GM18868 (cell line): ENCODE measurements around the gene PRUNE2.
"Not testable (repeated sequence)": the region's sequence is repeated elsewhere in the genome, so short reads cannot be mapped to it uniquely, and the experiment has no call there.

Experiments
- ATAC-seq: cut with Tn5 transposase; IDR thresholded peaks from one replicate; pipeline ENCODE4 v1.9.1; 2021; ENCODE audit warnings: mild to moderate bottlenecking, moderate library complexity; ENCODE audit not compliant: unreplicated experiment

Gene PRUNE2

DNA sequence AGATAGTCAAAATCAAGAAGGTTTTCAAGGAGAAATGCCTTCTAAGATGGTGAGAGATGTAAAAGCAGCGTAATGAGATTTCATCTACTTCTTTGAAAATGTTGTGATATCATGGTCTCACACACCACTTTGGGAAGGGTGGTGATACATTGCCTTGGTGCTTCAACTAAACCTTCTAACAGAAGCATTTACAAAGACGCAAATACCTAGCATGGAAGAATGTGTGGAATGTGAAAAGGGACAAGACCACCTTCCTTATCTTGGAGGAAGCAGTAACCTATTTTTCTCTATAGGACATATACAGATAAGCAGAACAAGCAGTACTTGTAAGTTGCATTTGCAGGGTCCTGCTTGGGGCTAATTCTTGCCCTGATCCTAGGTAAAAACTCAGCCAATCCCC lies 102.8 kb downstream of the PRUNE2 start:
- no peak for ATAC-seq

DNA sequence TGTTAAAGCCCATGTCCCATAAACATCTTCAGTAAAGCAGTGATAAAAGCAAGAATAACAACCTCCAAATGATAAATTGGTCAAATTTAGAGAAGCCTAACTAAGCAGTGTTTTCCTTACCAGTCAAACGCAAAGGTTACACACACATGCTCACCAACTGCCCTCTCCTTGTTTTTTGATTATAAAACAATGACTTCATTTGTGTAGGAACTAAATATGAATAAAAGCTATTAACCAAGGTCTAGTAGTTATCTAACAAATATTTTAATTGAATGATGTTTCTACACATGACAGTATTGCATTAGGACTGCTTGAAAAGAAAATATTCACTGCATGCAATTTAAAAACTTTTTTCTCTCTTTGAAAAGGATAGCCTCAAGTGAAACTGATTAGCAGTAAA lies 105.0 kb downstream of the PRUNE2 start:
- no peak for ATAC-seq

DNA sequence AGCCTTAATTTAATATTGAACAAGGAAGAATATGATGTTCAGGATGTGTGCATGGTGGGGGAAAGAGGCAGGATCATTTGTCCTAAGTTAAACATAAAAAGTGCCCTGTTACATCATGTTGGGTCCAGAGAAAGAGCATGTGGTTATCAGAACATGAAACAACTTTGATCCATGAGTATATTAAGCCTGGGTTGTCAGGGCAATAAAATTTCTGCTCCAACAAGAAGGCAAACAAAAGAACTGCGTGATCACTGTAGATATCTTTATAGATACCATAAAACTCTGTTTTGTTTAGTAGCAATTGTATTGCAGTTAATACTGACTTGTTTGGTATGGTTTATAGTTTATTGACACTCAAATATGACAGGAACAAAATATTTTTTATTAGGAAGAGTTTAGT lies 106.4 kb downstream of the PRUNE2 start:
- no peak for ATAC-seq

DNA sequence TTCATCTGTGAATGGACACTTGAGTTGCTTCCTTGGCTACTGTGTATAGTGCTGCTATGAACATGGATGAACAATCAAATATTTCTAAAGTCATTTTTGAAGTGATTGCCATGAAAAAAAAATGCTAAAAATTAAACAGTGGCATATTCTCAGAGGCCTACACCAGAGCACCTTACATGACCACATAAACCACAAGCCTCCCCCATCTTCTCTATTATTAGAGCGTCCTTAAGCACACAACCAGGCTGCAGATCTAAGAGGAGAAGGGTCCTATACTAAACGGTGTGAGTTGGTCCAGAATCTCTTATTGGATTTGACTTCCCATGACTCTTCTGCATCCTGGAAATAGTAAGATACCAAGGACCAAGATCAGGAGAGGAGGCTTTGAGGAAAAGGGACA lies 107.4 kb downstream of the PRUNE2 start:
- peak; percentile 61 for ATAC-seq

DNA sequence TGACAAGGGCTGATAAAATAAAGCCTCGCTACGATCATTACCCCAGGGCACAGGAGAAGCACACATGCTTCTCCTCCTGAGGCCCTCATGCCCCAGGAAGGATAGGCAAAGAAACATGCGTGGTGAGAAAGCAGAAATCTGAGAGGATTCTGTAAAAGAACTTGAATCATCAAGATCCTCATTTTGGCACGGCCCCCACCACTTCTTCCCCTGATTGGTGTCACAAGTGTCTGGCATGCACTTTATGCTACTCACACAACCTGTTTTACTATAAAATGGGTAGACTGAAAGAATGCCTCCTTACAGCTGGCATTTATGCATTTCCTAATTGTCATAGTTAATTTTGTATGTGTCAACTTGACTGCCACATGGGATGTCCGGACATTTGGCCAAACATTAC lies 109.6 kb downstream of the PRUNE2 start:
- ATAC-seq = no peak

DNA sequence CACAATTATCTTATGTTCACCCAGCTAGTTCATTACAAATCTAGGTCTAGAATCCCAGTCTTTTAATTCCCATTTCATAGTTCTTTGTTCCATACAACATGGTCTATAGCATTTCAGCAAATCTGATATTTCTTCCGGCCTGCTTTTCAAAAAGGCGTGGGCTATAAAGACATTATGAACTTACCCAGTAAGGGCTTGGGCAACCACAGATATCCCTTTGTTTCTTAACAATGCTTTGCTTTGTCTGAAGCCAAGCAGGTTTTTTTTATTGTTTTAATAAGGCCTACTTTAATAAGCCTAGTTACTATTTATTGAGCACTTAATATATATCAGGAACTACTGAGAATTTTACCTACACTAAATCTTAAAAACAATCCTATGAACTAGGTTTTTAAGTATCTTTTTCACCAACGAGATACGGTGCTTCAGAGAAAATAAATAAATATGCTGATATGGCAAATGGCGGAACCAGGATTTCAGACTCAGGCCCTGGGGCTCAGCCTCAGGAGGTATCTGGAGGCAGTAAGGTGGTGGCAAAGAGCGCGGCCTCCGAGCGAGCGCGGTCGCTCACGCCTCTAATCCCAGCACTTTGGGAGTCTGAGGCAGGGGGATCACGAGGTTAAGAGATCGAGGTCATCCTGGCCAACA lies 112.0 kb downstream of the PRUNE2 start:
- no peak for ATAC-seq

DNA sequence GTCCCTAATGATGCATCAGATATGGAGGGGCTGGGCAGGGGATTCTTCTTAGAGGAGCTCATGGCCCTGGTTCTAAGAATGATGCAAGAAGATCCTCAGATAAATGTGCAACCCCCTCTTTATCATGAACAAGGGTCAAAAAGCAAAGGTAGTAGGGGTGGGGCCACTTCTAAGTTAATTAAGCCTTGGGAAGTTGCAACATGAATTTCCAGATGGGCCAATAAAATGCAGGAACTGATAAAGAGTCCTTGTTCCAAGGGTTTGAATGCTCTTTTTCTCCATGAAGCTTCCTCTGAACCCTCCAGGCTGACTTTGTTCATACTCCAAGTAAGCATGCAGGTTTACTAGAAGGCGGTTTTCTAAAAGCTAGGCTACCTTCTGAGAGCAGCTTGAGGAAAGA lies 116.1 kb downstream of the PRUNE2 start:
- ATAC-seq = no peak

DNA sequence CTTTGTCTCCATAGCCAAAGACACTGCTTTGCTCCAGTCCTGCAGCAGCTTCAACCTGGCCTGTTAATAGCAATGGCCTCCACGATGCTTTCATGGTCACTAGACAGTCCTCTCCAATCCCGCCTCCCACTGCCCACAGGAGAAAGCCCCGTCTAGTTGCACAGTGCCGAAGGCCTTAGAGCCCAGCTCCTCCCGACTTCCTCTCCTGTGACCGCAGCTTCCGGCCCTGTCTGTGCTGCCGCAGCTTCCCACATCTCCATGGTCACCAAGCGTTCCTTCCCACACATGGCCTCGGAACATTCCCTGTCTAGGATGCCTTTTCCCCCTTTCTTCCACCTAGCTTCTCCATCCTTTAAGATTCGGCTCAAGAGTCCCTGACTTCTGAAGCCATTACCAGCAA lies 118.2 kb downstream of the PRUNE2 start:
- no peak for ATAC-seq

DNA sequence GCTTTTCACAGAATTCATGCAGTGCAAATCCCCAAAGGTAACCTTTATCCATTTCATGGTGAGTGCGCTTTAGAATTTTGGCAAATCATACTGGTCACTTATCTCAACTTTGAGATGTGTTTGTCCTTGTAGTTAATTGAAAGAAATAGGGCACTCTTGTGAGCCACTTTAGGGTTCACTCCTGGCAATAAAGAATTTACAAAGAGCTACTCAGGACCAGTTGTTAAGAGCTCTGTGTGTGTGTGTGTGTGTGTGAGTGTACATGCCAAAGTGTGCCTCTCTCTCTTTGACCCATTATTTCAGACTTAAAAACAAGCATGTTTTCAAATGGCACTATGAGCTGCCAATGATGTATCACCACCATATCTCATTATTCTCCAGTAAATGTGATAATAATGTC lies 120.4 kb downstream of the PRUNE2 start:
- ATAC-seq = no peak

DNA sequence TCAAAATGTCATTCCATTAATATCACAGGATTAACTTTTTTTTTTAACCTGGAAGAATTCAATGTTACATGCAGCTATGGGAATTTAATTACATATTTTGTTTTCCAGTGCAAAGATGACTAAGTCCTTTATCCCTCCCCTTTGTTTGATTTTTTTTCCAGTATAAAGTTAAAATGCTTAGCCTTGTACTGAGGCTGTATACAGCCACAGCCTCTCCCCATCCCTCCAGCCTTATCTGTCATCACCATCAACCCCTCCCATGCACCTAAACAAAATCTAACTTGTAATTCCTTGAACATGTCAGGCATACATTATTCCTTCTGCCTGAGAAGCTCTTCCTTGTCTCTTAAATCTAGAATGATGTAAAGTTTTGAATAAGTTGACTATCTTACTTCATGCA lies 121.0 kb downstream of the PRUNE2 start:
- no peak for ATAC-seq

DNA sequence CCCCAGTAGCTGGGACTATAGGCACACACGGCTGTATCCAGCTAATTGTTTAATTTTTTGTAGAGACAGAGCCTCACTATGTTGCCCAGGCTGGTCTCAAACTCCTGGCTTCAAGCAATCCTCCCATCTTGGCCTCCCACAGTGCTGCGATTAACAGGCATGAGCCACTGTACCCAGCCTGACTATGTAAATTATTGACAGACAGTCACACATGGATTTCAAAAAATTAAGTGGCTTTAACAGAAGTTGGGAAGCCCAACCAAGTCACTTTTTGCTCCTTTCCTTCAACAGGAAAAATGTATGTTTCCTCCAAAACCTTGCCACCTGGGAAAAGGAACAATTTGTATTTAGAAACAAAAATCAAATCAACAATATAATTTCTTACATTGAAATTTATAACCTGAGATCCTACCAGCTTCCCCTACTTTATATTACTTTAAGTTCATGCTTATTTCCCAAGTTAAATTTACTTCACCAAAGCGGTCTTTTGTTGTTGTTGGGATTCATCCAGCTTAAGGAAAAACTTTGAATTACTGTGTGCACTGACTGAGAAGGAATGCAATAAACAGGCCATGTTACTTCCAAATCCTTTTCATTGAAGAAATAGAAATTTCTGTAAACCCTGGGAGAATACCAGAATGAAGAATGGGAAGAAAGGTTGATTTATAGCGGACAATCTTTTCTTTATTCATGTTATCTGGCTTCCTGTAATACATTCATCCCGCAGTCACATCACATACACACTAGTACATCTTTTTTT lies 133.0 kb downstream of the PRUNE2 start:
- ATAC-seq = no peak

DNA sequence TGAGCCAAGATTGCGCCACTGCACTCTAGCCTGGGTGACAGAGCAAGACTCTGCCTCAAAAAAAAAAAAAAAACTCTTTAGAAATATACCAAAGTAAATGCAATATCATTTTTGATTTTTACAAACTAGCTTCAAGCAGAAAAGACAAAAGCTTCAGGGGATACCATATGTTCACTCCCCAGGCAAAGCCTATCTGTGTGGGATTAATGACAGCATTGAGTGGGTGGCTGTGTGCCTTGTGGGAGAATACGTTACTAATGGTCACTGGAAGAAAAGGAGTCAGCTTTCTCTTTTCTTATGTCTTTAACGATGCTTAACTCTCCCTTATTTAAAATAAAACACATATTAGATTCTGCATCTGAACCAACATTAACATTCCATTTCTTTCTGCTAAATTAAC lies 139.8 kb downstream of the PRUNE2 start:
- no peak for ATAC-seq

DNA sequence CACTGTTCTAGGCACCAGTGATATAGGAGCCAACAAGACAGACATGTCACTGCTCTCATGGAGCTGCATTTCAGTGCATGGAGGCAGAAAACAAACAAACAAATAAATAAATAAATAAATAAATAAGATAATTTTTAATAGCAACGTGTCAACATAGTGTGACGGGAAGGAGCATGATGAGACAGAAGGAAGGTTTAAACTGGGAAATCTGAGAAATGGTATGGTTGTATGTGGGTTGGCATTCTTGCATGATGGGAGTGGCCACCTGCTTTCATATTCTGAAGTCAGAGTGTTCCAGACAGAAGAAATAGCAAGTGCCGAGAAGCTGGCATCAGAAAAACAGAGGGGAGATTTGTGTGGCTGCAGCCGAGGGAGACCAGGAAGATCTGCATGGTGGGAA lies 141.8 kb downstream of the PRUNE2 start, which contains the start of gene PCA3:
TSS of gene PCA3 (plus strand) at position 301 of the 400 bp plus-strand sequence.
- no peak for ATAC-seq

DNA sequence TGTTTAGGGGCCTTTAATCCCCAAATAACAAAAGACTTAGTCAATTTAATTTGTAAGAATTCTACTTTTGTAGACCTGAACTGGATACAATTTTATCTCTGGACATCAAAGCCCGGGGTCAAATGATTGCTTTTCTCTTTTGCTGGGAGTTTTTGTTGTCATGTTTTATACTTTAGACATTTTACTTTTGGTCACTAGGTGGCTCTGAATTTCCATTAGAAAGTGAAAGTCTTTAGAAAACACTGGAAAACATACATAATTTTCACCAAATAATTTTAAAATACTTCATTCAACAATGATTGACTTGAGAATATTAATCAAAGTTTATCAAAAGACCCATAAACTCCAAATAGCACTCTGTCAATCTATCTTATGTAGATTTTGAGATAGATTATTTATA lies 144.5 kb downstream of the PRUNE2 start:
- ATAC-seq = no peak

DNA sequence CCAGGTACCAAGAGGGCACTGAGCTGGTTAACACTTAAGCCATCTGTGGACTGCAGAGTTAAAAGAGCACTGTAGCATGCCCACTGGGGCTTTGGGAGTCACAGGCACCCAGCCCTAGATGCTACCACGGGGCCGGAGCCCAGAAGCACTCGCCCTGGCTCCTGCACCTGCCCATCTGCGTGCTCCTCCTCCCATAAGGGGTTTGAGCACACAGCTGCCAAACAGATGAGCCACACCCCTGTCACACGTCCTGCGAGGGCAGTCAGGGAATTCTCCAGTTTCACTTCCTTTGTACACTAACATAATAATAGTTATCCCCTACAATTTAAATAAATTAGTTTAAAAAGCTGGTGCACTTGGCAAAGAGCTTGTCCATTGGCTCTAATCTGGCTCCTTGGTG lies 146.2 kb downstream of the PRUNE2 start:
- peak; percentile 25 for ATAC-seq

DNA sequence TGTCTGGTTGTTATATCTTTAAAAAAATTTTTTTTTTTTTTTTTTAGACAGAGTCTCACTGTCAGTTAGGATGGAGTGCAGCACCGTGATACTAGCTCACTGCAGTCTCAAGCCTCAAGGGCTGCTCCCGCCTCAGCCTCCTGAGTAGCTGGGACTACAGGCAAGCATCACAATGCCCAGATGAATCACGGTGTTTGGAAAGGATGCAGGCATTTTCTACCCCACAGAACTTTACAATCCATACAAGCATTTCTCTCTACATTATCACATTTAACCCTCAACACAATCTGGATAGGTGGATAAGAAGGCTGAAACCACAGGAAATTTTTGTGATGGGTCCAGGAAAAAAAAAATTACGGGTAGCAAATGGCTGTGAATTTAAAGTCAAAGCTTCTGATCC lies 147.4 kb downstream of the PRUNE2 start:
- no peak for ATAC-seq

DNA sequence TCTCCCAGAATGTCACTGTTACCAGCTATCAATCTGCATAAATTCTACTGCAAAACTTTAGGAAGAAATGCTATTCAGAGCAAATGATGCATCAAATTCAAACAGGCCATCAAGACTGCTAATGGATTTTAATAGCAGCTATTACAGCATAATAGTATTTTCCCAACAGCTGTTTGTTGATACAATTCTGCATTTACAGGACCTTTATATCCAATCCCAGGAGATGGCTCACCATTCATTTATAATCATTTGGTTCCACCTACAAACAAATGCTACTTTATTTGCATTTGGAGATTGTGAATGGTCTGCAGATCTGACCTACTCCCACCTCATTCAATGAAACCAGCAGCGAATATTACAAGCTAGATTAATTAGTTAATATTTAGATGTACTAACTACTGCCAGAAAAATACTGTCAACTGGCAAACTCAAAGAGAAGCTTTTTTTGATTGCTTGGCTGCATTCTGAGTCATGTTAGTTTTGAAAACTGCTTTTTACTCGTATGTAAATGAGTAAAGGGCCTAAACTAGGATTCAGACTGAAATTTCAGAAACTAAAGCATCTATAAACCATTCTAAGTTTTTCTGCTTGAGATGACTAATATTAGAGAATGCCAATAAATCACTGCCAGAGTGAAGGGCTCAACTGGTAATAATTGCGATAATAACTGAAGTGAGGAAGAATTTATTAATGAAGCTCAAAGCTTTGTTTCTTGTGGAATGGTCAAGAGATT lies 148.8 kb downstream of the PRUNE2 start:
- ATAC-seq = peak; percentile 30

DNA sequence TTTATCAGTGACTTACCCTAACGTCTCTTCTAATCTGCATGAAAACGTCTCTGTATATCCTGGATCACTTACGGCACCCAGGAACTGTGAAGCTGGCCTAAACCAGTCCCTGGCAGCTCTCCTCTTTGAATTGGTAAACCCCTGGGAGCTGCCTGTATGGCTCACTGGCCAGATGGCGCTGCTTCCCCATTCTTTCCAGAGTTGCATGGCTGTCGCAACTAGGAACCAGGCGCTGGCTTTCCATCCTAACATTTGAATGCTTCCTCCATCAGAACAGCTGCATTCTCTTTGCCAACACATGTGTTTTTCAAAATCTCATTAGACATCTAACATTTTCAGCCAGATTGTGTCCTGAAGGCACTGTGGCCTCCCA lies 149.7 kb downstream of the PRUNE2 start:
- ATAC-seq = peak; percentile 3

DNA sequence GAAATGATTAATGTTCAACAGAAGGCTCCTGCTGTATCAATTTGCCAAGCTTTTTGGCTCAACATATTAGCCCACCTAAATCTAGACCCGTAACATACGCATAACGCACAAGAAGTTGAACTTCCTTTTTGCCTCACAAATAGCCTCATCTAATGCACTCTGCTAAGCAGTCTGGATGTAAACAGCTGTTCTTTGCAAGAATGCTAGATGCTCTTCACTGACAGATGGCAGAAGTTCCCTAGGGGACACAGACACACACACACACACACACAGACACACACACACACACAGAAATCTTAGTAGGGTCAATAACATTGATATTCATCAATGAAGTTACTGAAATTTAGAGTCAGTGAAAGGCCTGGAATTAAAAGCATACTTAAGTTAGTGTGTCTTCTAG lies 154.9 kb downstream of the PRUNE2 start:
- ATAC-seq = no peak

DNA sequence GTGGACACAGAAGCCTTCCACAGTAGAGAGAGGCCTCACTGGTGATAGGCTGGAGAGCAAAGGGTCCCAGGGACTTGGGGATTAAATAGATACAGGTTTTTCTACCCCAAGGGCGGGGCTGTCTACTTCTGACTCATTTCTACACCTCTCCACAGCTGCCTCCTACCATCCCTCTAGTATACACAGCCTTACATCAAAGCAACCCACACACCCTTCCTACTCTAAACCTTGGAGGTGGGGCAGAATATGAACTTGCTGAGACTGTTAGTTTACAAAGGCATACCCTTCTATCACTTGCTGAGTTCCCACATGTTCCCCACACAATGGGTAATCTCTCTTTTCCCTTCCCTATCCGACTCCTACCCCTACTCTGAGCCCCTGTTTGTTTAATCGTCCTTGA lies 161.6 kb downstream of the PRUNE2 start:
- peak; percentile 77 for ATAC-seq

DNA sequence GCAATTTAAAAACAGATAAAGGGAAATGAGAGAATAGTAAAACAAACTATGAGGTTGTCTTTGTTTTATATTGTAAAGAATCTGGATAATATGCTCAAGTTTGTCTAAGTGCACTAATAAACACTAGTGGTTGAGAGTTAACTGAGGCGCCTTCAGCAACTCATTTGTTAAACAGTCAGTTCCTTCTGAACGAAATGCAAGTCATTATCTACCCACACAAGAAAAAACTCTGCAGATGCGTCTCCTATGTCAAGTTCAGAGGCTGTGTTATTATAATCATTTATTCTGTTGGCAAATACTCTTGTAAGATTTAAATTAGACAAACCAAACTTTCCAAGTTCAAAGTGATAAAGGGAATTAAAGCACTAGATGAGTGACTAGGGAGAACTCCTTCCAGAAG lies 162.0 kb downstream of the PRUNE2 start:
- ATAC-seq = no peak

DNA sequence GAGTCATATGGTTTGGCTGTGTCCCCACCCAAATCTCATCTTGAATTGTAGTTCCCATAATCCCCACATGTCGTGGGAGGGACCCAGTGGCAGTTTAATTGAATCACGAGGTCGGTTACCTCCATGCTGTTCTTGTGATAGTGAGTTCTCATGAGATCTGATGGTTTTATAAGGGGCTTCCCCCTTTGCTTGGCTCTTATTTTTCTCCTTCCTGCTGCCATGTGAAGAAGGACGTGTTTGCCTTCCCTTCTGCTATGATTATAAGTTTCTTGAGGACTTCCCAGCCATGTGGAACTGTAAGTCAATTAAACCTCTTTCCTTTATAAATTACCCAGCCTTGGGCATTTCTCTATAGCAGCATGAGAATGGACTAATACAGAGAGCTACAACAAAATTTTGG lies 163.0 kb downstream of the PRUNE2 start:
- not testable (repeated sequence) for ATAC-seq
